Peyer's patch (tissue), 4 donors: ENCODE results near the gene XRCC2.

Experiments used
- CTCF ChIP-seq, 6 experiments: fragments of 450-650 bp in 4 of 6; fragments of 200-600 bp in 2 of 6; sonication (generic) in 1 of 6; IDR thresholded peaks; one replicate each; pipeline ENCODE4 v1.5.1; 2017 to 2019; ENCODE audit warnings: antibody characterized with exemption in 6 of 6, mild to moderate bottlenecking in 3 of 6, moderate library complexity in 1 of 6
- POLR2A ChIP-seq, 2 donors: fragments of 450-650 bp; IDR thresholded peaks; one replicate each; pipeline ENCODE4 v1.5.1; 2017; ENCODE audit warnings: antibody characterized with exemption in 2 of 2, mild to moderate bottlenecking in 2 of 2, moderate library complexity in 2 of 2

- no peak for TF ChIP-seq CTCF (IDR thresholded peaks at IDR 0.05)
- no peak for TF ChIP-seq POLR2A (IDR thresholded peaks at IDR 0.05)
Measured at GRCh38 chr7:152704796-152705384, 28.9 kb upstream of the XRCC2 start.
